Bronchial epithelial cell (primary cell): ENCODE measurements around the gene SSTR3. TPM values are rescaled to one million over a fixed set of nuclear protein-coding genes. Genes with fewer than 3 reads are reported as not detected.

Experiments used
- DNase-seq: peaks from one replicate; pipeline ENCODE4 v3.0.0-alpha.2; 2010; ENCODE audit warnings: low read depth
- FAIRE-seq: peaks from 2 replicates; lab custom pipeline; 2011; peaks lifted over from hg19 to GRCh38; lab: Jason Lieb, UNC
- H3K27me3 ChIP-seq: 2 replicates; pipeline ENCODE4 v1.5.1; 2011; ENCODE audit warnings: low read length; ENCODE audit not compliant: control insufficient read depth, insufficient read depth
- H3K36me3 ChIP-seq: 2 replicates; pipeline ENCODE4 v1.5.1; 2011; ENCODE audit warnings: low read length; ENCODE audit not compliant: control insufficient read depth, insufficient read depth
- H3K4me3 ChIP-seq: 2 replicates; pipeline ENCODE4 v1.5.1; 2011; ENCODE audit warnings: mild to moderate bottlenecking, low read depth, low read length, control low read depth
- total RNA-seq: library from RNA; depleted of rRNA; stranded (reverse); fragments of >200 nt; gene quantifications from 2 replicates; pipeline ENCODE4 v1.2.1, GENCODE V29; 2014
- TF ChIP-seq, protein P1 (sequence below): IDR thresholded peaks from 2 replicates; pipeline ENCODE4 v1.5.1; 2011; ENCODE audit warnings: mild to moderate bottlenecking, moderate library complexity, low read length, control low read depth, inconsistent platforms; ENCODE audit not compliant: insufficient read depth, severe bottlenecking

SSTR3 gene
- total RNA-seq, 1 donor from 2014 or later, result not detected

DNA sequence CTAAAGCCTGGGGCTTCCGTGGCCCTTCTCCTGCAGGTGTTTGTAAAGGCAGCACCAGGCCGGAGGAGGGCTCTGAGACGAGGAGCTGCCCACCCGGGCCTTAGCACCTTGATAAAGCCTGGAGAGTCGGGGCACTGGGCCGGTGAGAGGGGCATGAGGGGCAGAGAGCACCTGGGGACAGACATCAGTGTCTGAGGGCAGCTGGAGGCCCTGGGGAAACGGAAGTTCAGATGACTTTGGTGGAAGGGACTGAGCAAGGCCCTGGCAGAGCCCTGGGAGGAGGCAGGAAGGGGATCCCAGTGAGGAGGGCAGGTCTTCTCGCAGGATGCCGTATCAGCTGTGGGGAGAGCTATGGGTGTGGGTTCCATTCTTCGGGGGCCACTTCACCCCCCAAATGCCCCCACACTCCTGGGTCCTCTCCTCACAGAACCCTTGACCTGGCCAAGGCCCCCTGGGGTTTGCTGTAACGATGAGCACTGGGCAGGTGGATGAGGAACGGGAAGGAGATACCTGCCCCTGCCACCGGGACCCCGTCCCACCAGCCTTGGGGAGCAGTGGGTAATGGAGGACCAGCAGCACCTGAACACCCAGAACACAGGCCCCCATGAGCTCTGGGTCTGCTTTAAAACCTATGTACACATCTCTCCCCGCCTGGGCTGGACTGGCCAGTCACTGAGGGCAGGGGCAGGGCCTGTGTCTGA, 31.6 kb downstream of the SSTR3 start:
- no peaks in the 10 kb centered on the region for H3K27me3 ChIP-seq
- TF ChIP-seq, protein P1, sequence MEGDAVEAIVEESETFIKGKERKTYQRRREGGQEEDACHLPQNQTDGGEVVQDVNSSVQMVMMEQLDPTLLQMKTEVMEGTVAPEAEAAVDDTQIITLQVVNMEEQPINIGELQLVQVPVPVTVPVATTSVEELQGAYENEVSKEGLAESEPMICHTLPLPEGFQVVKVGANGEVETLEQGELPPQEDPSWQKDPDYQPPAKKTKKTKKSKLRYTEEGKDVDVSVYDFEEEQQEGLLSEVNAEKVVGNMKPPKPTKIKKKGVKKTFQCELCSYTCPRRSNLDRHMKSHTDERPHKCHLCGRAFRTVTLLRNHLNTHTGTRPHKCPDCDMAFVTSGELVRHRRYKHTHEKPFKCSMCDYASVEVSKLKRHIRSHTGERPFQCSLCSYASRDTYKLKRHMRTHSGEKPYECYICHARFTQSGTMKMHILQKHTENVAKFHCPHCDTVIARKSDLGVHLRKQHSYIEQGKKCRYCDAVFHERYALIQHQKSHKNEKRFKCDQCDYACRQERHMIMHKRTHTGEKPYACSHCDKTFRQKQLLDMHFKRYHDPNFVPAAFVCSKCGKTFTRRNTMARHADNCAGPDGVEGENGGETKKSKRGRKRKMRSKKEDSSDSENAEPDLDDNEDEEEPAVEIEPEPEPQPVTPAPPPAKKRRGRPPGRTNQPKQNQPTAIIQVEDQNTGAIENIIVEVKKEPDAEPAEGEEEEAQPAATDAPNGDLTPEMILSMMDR, result no peak
- DNase-seq, result no peak

DNA sequence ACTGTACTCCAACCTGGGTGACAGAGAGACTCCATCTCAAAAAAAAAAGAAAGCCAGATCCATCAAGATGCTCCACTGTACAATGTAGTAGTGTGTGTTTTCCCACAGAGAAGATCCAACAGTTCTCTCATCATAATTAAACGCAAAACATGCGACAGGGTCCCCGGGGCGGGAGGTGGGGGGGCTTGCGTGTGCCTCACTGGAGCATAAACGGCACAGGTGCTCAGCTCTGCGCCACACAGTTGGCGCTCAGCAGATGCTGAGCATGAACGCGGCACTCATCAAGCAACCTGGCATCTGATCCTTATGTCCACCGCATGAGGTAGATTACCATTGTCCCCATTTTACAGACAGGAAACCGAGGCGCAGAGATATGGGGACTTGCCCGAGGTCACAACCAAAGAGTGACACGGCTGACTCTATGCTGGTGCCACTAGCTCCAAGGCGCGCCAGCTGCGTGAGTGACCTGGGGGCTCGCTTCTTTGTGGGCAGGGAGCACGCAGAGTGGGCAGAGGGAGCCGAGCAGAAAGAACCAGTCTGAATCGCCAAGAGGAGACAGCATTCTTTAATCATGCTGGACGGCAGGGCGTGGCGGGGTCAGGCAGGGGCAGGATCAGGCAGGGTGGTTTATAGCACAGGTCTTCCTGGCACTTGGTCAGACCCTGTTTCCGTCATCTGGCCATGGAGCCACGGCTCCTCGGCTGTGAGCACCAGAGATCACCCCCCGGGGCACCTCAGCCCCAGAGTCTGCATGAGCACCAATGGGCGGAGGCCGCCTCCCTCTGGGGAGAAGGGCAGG, 32.5 kb downstream of the SSTR3 start:
- no peak for FAIRE-seq
- Histone ChIP-seq H3K36me3 (peaks cover 4% of the 10 kb centered on the region), H3K4me3 (no peak overlapping the region), H3K27me3 (no peaks in the 10 kb centered on the region)
- TF ChIP-seq, protein P1, result no peak
- DNase-seq, result no peak

More for the DNA sequence above, 31.6 kb downstream of the SSTR3 start:
- H3K36me3 ChIP-seq, result peaks cover 4% of the 10 kb centered on the region
- no peak overlapping the region for H3K4me3 ChIP-seq
- no peak for FAIRE-seq

DNA sequence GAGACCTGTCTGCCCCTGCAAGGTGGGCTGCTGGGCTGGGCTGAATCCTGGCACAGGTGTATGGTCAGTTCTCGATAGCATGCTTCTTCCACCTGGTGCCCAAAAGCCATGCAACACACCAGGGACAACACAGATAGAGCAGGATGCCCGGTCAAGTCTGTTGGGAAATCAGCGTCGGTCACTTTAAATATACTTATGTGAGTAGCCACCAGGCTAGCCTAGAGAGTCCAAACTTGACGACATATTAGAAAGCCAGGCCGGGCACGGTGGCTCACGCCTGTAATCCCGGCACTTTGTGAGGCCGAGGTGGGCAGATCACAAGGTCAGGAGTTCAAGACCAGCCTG, 33.2 kb downstream of the SSTR3 start:
- peaks cover 4% of the 10 kb centered on the region for H3K36me3 ChIP-seq
- TF ChIP-seq, protein P1, result no peak
- H3K27me3 ChIP-seq, result no peaks in the 10 kb centered on the region
- DNase-seq, result no peak
- H3K4me3 ChIP-seq, result no peak overlapping the region
- FAIRE-seq, result no peak

DNA sequence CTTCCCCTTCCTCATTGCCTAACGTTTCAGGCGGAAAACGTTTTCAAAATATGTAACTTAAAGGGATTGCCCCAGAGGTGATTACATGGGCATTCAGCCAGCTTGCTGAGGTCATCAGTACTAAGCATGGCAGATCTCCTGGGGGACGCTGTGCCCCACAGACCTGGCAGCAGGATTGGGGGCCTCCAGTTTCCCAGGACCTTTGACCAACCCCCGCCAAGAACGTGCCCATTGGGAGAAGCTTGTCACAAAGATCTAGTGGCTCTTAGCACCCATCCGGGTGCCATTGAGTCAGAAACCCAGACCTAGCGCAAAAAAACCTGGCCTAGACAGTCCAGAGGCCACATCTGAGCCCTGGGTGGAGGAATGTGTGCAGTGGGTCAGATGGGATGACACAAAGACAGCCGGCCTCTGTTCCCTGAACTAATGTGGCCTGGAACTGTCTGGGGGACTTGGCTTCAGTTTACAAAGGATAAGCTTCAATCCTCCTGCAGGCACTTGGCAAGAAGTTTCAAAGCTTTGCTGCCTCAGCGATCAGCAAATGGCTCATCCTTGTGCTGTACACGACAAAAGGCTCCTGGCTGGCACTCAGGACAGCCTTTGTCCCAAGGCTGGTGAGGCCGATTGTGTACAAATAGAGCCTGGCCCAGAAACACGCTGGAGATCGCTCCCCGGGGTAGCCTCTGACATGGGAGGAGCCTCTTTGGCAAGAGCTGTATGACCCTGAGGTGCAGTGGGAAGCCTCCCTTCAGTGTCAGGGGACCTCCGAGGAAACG, 33.7 kb downstream of the SSTR3 start:
- DNase-seq, result peak; percentile 70
- Histone ChIP-seq H3K4me3 (no peak overlapping the region), H3K27me3 (no peaks in the 10 kb centered on the region), H3K36me3 (peaks cover 4% of the 10 kb centered on the region)
- TF ChIP-seq, protein P1, result no peak
- FAIRE-seq, result no peak

DNA sequence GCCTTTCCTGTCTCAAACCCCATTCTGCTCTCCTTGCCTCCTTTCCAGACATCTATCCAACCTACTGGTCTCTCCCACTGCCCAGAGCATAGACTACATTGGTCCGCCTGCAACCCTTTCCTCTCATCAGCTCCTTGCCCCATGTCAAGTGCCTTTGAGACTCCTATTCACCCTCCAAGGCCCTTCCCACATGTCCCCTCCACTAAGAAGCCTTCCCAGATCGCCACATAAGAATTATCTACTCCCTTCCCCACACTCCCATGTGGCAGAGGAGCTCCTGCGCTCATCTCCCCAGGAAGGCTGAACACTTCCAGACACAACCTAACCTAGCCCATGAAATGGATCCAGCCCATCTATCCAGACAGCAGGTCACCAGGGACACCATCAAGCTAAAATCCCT, 34.5 kb downstream of the SSTR3 start:
- H3K27me3 ChIP-seq, result no peaks in the 10 kb centered on the region
- no peak for FAIRE-seq
- no peak overlapping the region for H3K4me3 ChIP-seq
- TF ChIP-seq, protein P1, result no peak
- DNase-seq, result no peak
- H3K36me3 ChIP-seq, result peaks cover 4% of the 10 kb centered on the region
